BE2C (cell line): ENCODE results near the gene GLMP. TPM values are rescaled to one million over a fixed set of nuclear protein-coding genes. Genes with fewer than 3 reads are reported as not detected.
A peak's percentile ranks its signal among the peaks of the same experiment; 100 is the strongest.

Source experiments
- DNase-seq: peaks from one replicate; pipeline ENCODE4 v3.0.0-alpha.2; 2020
- H3K27me3 ChIP-seq: fragments of 250-450 bp; sonication (Bioruptor Pico); 2 replicates; pipeline ENCODE4 v1.5.1; 2020; ENCODE audit warnings: mild to moderate bottlenecking
- H3K36me3 ChIP-seq: fragments of 250-450 bp; sonication (Bioruptor Pico); 2 replicates; pipeline ENCODE4 v1.5.1; 2020; ENCODE audit warnings: mild to moderate bottlenecking
- H3K4me1 ChIP-seq: fragments of 250-450 bp; sonication (Bioruptor Pico); 2 replicates; pipeline ENCODE4 v1.5.1; 2020
- H3K4me3 ChIP-seq: 2 replicates; pipeline ENCODE4 v1.5.1; 2011; ENCODE audit warnings: low read depth, low read length
- H3K9me3 ChIP-seq: fragments of 250-450 bp; sonication (Bioruptor Pico); 2 replicates; pipeline ENCODE4 v1.5.1; 2020
- polyA plus RNA-seq: library from polyadenylated mRNA; unstranded; fragments of >200 nt; gene quantifications from one replicate; pipeline ENCODE4 v1.2.1, GENCODE V29; 2012; ENCODE audit warnings: low read depth, missing spikeins; ENCODE audit not compliant: insufficient read length, insufficient read depth
- TF ChIP-seq, protein P1 (sequence below): IDR thresholded peaks from 2 replicates; pipeline ENCODE4 v1.5.1; 2012; ENCODE audit warnings: mild to moderate bottlenecking, low read depth, low read length

Gene GLMP, protein sequence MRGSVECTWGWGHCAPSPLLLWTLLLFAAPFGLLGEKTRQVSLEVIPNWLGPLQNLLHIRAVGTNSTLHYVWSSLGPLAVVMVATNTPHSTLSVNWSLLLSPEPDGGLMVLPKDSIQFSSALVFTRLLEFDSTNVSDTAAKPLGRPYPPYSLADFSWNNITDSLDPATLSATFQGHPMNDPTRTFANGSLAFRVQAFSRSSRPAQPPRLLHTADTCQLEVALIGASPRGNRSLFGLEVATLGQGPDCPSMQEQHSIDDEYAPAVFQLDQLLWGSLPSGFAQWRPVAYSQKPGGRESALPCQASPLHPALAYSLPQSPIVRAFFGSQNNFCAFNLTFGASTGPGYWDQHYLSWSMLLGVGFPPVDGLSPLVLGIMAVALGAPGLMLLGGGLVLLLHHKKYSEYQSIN
- polyA plus RNA-seq, result 21.6 TPM

DNA sequence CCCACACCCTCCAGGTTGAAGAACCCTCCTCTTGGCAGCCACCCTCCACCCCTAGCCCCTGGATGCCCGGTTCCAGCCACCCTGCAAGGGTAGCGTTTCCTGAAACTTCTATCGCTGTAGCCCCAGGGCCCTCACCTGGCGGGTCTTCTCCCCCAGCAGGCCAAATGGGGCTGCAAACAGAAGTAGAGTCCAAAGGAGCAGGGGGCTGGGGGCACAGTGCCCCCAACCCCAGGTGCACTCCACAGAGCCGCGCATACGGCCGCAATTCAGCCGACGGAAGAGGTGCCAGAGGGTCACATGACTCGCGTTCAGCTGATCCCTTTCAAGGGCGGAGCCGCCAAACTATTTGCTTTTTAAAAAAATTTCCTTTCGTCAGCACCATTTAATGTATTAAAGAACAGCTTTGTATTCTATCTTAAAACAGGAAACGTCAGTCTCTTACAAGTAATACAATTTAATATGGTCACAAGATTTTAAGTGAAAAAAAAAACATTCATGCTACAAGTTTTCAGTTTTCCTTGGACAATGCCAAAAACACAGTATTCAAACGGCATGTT, at the start of gene GLMP:
GLMP (minus strand) TSS at position 289 of the 557 bp plus-strand sequence; CDS start at position 255, 34 bp downstream.
- Histone ChIP-seq H3K27me3 (no peaks in the 10 kb centered on the region), H3K9me3 (no peaks in the 10 kb centered on the region), H3K4me3 (peak within 1 kb of the TSS; percentile 83), H3K4me1 (no peaks in the 10 kb centered on the region), H3K36me3 (no peaks in the 10 kb centered on the region)
- DNase-seq, result peak; percentile 62
- TF ChIP-seq, protein P1, sequence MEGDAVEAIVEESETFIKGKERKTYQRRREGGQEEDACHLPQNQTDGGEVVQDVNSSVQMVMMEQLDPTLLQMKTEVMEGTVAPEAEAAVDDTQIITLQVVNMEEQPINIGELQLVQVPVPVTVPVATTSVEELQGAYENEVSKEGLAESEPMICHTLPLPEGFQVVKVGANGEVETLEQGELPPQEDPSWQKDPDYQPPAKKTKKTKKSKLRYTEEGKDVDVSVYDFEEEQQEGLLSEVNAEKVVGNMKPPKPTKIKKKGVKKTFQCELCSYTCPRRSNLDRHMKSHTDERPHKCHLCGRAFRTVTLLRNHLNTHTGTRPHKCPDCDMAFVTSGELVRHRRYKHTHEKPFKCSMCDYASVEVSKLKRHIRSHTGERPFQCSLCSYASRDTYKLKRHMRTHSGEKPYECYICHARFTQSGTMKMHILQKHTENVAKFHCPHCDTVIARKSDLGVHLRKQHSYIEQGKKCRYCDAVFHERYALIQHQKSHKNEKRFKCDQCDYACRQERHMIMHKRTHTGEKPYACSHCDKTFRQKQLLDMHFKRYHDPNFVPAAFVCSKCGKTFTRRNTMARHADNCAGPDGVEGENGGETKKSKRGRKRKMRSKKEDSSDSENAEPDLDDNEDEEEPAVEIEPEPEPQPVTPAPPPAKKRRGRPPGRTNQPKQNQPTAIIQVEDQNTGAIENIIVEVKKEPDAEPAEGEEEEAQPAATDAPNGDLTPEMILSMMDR, result no peak

DNA sequence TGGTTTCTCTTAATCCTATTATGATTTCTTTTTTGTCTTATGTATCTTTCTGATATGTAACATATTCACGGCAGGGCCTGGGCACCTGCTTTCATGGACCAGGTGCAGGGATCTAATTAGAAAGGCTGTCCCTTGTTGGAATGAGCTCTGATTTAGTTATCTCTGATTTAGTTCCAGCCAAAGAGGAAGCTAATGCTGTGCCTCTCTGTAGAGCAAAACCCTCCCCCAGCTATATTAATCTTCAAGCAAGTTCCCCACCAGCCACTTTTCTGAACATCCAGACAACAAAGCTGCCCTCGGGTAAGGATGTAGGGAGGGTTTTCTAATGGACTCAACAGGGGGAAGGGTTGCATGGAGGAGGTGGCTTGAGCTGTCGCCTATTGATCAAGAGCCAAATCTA, 48.9 kb upstream of the GLMP start:
- H3K9me3 ChIP-seq, result no peaks in the 10 kb centered on the region
- no peaks in the 10 kb centered on the region for H3K27me3 ChIP-seq
- peak; percentile 61 for DNase-seq

DNA sequence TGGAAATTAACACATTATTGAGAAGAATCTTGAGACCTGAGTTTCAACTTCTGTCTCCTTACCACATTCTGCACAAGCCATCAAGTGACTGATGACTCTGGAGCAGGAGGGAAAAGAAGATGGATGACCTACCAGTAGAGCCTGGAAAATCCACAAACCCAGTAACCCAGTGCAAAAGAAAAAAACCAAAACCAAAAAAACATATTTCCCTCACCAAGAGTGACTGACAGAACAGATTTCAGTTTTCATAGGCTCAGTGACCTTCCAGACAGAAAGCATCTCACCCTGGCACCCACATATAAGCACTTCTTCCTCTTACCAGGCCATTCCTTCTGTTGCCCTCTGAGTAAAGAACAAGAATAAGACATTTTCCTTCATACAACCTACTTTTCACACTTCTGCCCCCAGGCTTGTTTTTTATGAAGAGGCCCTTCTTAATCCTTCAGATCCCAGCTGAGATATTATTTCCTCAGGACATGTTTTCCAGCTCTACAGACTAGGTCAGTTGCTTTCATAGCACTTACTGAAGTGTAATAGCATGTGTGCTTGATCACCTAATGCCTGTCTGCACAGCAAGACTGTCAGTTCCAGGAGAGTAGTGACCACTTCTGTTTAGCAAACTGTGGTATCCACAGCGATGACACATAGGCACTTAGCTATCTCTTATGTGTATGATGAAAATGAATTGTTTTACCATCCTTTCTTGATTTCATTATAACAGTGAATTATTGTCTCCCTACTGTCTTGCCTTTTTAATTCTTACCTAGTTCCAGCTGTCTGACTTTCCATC, 46.9 kb upstream of the GLMP start:
- TF ChIP-seq, protein P1, result no peak
- DNase-seq, result no peak
- H3K27me3 ChIP-seq, result no peaks in the 10 kb centered on the region
- H3K9me3 ChIP-seq, result no peaks in the 10 kb centered on the region
- H3K36me3 ChIP-seq, result no peaks in the 10 kb centered on the region; the same call in 1 of the 2 replicates
- no peak overlapping the region for H3K4me3 ChIP-seq
- H3K4me1 ChIP-seq, result peaks cover 33% of the 10 kb centered on the region

More for the DNA sequence above, 48.9 kb upstream of the GLMP start:
- Histone ChIP-seq H3K36me3 (no peaks in the 10 kb centered on the region), H3K4me3 (no peak overlapping the region), H3K4me1 (peaks cover 37% of the 10 kb centered on the region)
- TF ChIP-seq, protein P1, result no peak

DNA sequence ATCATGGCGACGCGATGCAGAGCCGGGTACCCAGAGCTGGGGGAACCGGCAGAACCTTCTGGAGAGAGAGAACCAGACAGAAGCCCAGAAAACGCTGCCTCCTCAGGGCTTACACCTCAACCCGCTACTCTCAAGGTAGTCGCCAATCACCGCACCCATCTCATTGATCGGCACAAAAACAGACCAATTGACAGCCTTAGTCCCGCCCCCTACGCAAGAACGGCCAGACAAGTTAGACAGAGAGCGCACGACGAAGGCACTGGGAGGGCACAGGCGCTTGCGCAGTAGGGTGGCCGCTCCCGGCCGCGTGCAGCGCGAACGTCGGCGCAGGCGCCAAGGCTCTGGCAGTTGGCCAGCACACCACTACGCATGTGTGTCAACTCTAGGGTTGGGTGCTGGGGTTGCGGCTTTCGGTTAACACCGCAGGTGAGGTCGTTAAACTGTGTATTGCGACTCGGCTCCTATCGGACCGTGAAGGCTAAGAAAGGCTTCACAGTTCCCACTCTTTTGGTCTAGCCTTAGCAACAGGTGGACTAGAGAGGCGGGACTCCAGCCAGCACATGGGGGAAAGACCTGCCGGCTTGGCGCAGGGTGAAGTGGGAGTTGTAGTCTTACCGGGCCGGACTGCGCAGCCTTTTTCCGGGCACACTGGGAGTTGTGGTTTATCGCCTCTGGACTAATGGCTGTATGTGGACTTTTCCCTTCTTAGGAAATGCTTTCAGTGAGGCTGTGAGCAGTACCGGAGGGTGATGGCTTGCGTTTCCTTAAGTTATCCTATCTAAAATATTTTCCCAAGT, 42.9 kb upstream of the GLMP start, which contains the start of the genes CCT3 and TSACC:
CCT3 (minus strand) TSS at position 113 of the 797 bp plus-strand sequence; CDS start at position 5, 108 bp downstream.
TSACC (plus strand) TSS at position 347 of the 797 bp plus-strand sequence. CDS start 1,232 bp downstream, outside the sequence.
- H3K36me3 ChIP-seq, result peaks cover 27% of the 10 kb centered on the region
- peak; percentile 99 for DNase-seq
- H3K4me1 ChIP-seq, result peaks cover 9% of the 10 kb centered on the region
- no peaks in the 10 kb centered on the region for H3K27me3 ChIP-seq
- no peaks in the 10 kb centered on the region for H3K9me3 ChIP-seq
- TF ChIP-seq, protein P1, result no peak
- H3K4me3 ChIP-seq, result peak within 1 kb of the TSS; percentile 86

DNA sequence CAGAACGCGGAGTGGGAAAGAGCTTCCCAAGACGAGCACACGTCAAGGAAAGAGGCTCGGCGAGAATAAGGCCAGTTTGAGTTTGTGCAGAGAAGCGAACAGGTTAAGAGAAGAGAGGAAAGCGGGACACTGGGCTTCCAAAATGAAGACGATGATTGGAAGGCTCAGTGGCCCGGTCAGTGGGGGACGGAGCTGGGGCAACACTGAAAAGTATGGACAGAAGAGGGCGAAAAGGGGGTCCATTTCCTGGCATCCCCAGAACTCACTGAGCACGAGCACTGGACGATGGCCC, 42.4 kb upstream of the GLMP start:
- TF ChIP-seq, protein P1, result no peak
- Histone ChIP-seq H3K9me3 (no peaks in the 10 kb centered on the region), H3K4me1 (peaks cover 7% of the 10 kb centered on the region; the same call in 1 of the 2 replicates), H3K36me3 (peaks cover 32% of the 10 kb centered on the region), H3K27me3 (no peaks in the 10 kb centered on the region), H3K4me3 (peak overlapping the region; percentile 86)
- no peak for DNase-seq
